ENCODE results near the gene C12orf42. TPM values are rescaled to one million over a fixed set of nuclear protein-coding genes. Genes with fewer than 3 reads are reported as not detected.

C12orf42 gene
- total RNA-seq, 1 experiment from 2014 or later: not detected

GRCh38 chr12:103301642-103302591 is 193.9 kb downstream of the C12orf42 start:
- H3K4me1 Mint-ChIP-seq: peaks cover 9 to 15% of the 10 kb centered on the region in 2 experiments
- Histone ChIP-seq H3K23me2 (ENCODE audit: insufficient read length, low read depth, low read length, poor library complexity, severe bottlenecking) (peaks cover 3% of the 10 kb centered on the region), H3K18ac (ENCODE audit: insufficient read length, low read depth, low read length) (no peak overlapping the region), H2BK20ac (ENCODE audit: low read depth, low read length, poor library complexity, severe bottlenecking) (no peak overlapping the region), H4K91ac (ENCODE audit: insufficient read length, low read depth, low read length) (no peak overlapping the region), H3K9me3 (ENCODE audit: control insufficient read depth, low read depth, low read length) (no peaks in the 10 kb centered on the region), H2BK5ac (ENCODE audit: insufficient read length, low read length) (no peak overlapping the region), H3K56ac (ENCODE audit: insufficient read length, low read depth, low read length) (no peak overlapping the region), H3K79me1 (ENCODE audit: insufficient read depth, low read depth, low read length, poor library complexity, severe bottlenecking) (no peaks in the 10 kb centered on the region), H2BK120ac (ENCODE audit: low read depth, low read length, poor library complexity, severe bottlenecking) (no peak overlapping the region), H4K8ac (replicated peaks; ENCODE audit: insufficient read length, low read depth, low read length) (no peak overlapping the region), H4K5ac (ENCODE audit: insufficient read length, low read depth, low read length) (no peak overlapping the region), H3K4me2 (ENCODE audit: insufficient read depth, insufficient read length, low read length) (peak overlapping the region; percentile 63), H4K20me1 (ENCODE audit: control insufficient read depth, insufficient read depth, insufficient read length) (no peaks in the 10 kb centered on the region), H2BK12ac (ENCODE audit: insufficient read length, low read depth, low read length) (no peak overlapping the region), H3K79me2 (ENCODE audit: insufficient read depth, low read length) (no peaks in the 10 kb centered on the region), H3K23ac (ENCODE audit: insufficient read length, low read depth, low read length) (no peak overlapping the region), H3K4me1 (ENCODE audit: insufficient read depth, low read length) (no peaks in the 10 kb centered on the region), H2AK5ac (ENCODE audit: insufficient read length, low read length) (no peak overlapping the region), H3K14ac (ENCODE audit: insufficient read depth, low read length) (peak overlapping the region; percentile 58; the same call in 1 of the 2 replicates), H3T11ph (ENCODE audit: low read length) (no peak overlapping the region), H2BK15ac (ENCODE audit: low read depth, low read length) (no peak overlapping the region), H3K9ac (ENCODE audit: extremely low read depth, insufficient read length, low read length) (no peak overlapping the region), H3K27ac (ENCODE audit: insufficient read length, low read depth, low read length) (no peak overlapping the region), H3K4ac (ENCODE audit: low read depth, low read length) (no peak overlapping the region), H2AFZ (ENCODE audit: low read length) (no peak overlapping the region), H3K27me3 (ENCODE audit: insufficient read depth, low read length) (no peaks in the 10 kb centered on the region)
- peaks cover 18% of the 10 kb centered on the region for H3K27me3 Mint-ChIP-seq (ENCODE audit: low read depth)
- TF ChIP-seq, protein P1, sequence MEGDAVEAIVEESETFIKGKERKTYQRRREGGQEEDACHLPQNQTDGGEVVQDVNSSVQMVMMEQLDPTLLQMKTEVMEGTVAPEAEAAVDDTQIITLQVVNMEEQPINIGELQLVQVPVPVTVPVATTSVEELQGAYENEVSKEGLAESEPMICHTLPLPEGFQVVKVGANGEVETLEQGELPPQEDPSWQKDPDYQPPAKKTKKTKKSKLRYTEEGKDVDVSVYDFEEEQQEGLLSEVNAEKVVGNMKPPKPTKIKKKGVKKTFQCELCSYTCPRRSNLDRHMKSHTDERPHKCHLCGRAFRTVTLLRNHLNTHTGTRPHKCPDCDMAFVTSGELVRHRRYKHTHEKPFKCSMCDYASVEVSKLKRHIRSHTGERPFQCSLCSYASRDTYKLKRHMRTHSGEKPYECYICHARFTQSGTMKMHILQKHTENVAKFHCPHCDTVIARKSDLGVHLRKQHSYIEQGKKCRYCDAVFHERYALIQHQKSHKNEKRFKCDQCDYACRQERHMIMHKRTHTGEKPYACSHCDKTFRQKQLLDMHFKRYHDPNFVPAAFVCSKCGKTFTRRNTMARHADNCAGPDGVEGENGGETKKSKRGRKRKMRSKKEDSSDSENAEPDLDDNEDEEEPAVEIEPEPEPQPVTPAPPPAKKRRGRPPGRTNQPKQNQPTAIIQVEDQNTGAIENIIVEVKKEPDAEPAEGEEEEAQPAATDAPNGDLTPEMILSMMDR (conservative IDR thresholded peaks at IDR 0.05): no peak
- H3K27ac Mint-ChIP-seq: peak overlapping the region in 1 of 3 experiments; percentile 93; a peak in 2 of 7 replicates
- WGBS (ENCODE audit: extremely low coverage, insufficient read length, low lambda C conversion rate): no CpG with 5 or more reads among the region's 43 CpGs
- peak; percentile 92 for DNase-seq
- 0 out of 5 replicates have a peak, but pooled peaks cover 0 to 3% of the 10 kb centered on the region in 2 experiments for H3K9me3 Mint-ChIP-seq
- H3K4me3 Mint-ChIP-seq: peak overlapping the region; percentile 50 to 72
- no peaks in the 10 kb centered on the region for H3K36me3 Mint-ChIP-seq (ENCODE audit: insufficient read depth in 1 of 3, low read depth in 3 of 3)
